SH-SY5Y (cell line): ENCODE data around the gene SDHA.

ENCODE experiments used
- GATA2 ChIP-seq: IDR thresholded peaks from 2 replicates; pipeline ENCODE4 v1.6.1; 2011; ENCODE audit warnings: mild to moderate bottlenecking, low read depth, low read length
- GATA3 ChIP-seq: IDR thresholded peaks from 2 replicates; pipeline ENCODE4 v1.6.1; 2011; ENCODE audit warnings: low read depth, mild to moderate bottlenecking, low read length, moderate library complexity

DNA sequence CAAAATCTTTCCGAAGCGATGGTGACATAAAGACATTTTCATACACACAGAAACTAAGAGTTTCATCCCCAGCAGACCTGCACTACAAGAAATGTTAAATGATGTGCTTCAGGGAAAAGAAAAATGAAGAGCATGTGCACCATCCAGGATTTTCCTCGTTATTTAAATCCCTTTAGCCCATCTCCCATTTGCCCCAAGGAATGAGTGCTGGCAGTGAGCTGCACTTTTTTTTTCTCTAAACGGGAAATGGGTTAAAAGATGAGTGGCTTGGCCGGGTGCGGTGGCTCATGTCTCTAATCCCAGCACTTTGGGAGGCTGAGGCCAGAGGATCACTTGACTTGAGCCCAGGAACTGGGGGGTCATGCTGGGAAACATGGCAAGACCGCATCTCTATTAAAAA, 33.6 kb upstream of the SDHA start:
- TF ChIP-seq GATA3 (no peak), GATA2 (no peak)
